GM19035 (cell line): ENCODE results near the gene METTL1.

Experiments
- ATAC-seq: cut with Tn5 transposase; IDR thresholded peaks from one replicate; pipeline ENCODE4 v1.9.1; 2021; ENCODE audit not compliant: unreplicated experiment

METTL1 gene

DNA sequence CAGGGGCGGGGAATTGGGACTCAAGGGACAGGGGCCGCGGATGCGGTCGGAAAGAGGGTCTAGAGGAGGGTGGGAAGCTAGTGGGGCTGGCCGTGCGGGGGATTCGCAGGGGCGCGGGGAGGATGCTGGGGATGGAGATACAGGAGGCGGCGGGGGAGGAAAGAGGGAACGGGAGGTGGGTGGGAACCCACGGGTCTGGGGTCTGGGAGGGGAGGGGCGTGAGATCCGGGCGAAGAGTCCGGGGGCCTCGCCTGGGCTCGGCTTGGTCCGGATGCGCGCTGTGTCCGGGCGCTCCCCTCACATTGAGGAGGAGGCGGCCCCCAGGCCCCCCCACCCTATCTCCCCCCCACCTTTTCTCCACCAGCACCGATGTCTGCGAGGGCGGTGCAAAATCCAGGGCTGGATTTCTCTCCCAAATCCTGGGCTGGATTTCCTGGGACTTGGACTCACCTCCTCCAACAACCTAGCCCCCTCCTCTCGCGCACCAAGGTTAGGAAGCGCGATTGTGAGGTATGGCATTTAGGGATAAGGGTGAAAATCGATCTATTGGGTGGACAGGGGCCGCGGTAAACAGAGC lies 33.2 kb downstream of the METTL1 start, which contains the start of gene AGAP2:
Gene AGAP2, minus strand, starts transcription at position 82 of the 577 bp plus-strand sequence. CDS start 496 bp downstream, outside the sequence.
- ATAC-seq = no peak

GRCh38 chr12:57737467-57738460 lies 34.1 kb downstream of the METTL1 start:
- ATAC-seq = no peak

DNA sequence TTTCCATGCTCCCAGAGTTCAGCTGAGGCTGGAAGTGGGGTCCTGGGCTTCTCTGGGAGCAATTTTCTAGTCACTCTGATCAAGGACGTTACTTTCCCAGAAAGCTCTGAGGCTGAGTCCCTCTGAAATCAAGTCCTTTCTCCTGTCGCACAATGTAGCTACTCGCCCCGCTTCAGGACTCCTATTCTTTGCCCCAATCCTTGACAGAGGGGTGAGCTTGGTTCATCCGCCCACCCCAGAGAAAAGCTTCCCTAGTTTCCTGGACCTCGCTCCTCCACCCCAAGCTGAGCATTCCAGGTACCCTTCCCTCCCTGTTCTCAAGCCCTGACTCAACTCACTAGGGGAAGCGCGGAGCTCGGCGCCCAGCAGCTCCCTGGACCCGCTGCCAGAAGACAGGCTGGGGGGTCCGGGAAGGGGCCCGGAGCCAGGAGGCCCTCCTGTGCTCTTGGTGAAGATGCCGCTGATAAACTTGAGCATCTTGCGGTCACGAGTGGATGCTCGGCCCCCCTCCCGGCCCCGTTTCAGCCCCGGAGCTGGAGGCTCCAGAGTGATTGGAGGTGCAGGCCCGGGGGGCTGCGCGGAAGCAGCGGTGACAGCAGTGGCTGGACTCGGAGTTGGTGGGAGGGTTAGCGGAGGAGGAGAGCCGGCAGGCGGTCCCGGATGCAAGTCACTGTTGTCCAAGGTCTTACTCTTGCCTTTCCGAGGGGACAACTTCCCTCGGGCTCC lies 35.0 kb downstream of the METTL1 start:
- ATAC-seq = no peak

- no peak for ATAC-seq
Observed at GRCh38 chr12:57735952-57736740, 35.8 kb downstream of the METTL1 start.

DNA sequence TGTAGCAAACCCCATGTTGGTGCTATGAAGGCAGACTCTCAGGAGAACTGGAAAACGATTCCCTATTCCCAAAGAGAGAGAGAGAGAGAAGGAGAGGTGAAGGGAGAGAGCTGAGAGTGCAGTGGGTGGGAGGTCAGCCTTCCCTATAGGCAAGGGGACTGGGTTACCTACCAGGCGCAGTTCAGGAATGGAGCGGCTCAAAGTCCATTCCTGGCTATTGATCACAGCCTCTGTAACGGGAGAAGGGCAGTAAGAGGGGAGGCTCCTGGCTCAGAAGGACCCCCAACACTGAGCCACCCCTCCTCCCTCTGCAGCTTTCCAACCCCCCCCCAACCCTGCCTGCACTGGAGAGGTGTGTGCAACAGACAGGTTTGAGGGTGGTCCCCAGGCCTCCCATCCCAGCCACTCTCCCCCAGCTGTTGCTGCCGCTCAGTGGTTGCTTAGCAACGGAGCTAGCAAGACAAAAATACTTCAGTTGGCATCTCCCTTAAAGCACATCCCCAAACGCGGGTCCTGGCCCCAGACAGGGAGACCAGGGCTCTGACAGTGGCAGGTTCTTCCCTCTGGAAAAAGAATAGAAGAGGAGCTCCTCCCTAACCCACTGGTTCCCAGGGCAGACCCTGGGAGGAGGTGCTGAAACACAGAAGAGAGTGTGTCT lies 36.6 kb downstream of the METTL1 start:
- no peak for ATAC-seq

- no peak for ATAC-seq
Observed at GRCh38 chr12:57734591-57734990, 37.3 kb downstream of the METTL1 start.

- ATAC-seq = no peak
Observed at GRCh38 chr12:57733928-57734327, 38.0 kb downstream of the METTL1 start.

DNA sequence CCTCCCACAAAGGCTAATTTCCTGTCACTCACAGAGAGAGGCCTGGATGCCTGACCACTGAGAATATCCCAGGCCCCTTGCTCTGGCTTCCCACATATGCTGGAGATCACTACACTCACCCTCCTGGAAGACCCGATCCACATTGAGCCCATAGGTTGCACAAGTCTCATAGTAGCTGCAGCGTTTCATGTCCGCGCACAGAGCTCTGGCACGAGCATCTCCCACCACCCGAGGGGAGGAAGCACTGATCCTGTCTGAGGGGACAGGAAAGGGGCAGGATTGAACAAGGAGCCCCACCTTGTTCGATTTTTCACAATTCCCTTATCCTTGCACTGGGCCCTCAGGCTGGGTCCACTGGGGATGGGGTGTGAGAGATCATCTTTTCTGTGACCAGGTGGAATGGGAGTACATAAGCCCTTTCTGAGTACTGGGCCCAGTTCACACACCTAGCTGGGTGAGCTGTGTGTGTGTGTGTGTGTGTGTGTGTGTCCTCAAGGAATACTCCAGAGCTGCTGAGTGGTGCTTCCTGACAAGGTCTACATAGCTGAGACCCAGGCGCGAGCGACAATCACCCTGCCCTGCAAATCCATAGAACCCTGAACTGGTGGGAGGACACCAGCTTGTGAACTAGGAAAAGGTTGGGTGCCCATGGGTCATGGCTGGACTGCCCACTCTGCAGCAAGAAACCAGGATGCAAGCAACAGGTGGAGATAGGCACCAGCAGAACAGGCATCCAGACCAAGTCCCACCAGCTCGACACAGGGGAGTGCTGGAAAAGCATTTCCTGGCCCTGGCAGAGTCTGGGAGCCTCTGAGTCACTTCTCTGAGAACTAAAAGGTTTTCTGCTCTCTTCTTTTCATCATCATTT lies 38.9 kb downstream of the METTL1 start:
- no peak for ATAC-seq

DNA sequence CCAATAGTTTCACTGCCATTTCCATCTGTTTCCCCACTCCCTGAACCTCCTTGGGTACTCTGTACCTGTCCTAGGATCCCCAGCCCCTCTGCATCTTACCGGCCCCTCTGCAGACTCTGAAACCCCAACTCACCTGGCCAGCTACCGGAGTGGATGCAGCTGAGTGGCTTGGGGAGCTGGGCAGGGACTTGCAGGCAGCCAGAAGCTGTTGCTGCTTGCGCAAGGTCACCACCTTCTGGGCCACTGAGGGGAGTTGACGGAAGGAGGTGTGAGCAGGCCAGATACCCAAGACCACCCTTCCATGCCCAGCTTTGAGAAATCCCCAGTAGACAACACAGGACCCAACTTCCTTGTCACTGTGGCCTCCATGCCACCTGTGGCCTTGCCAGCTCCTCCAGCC lies 39.6 kb downstream of the METTL1 start:
- no peak for ATAC-seq

DNA sequence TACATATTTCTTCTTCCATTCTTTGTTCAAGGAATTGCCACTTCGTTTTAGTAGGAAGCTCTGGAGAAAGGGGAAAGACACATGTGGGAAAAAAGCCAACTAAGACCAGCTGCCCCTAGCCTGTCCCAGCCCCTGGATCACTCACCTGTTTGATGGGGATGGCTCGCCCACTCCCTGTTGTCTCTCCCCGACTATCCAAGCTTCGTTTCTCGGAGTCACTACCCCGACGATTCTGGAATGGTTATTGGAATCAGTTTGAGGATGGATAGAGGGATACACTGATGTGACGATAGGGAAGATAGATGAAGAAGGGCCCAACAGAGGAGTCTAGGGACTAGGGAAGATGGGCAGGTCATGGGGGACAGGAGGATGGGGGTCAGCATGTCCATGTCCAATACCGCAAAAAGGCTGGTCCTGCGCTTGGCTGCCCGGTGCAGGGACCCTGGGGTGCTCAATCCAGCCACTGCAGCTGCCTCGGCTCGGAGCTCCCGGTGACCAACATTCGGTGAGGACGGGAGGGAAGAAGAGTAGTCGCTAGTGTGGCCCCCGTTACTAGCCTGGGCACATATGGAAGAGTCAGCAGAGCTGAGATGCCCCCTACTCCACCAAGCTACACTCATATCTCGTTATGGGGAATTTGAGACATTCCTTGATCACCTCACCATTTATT lies 40.4 kb downstream of the METTL1 start:
- ATAC-seq = no peak

GRCh38 chr12:57730336-57731067 lies 41.4 kb downstream of the METTL1 start:
- no peak for ATAC-seq

DNA sequence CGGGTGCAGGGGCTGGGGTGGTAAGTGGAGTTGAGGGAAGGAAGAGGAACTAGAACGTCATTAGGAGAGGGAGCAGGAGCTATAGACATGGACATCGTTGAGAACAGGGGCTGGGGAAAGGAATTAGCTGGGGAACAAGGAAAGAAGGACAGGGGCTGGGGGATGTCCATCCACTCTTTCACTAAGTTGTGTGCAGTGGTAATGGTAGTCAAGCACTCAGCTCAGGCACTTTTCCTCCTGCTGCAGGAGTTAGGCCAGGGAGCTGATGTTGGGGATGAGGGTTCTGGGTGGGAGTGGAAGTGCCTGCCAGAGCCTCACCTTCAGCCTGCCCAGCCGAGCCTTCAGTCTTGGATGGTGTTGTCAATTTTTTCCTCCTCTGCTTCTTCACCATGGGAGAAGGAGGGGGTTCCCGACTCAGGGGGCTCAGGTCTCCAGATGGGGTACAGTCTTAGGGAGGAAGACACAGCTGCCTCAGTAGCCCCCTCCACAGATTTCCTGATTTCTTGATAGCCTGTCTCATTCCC lies 42.5 kb downstream of the METTL1 start:
- no peak for ATAC-seq

DNA sequence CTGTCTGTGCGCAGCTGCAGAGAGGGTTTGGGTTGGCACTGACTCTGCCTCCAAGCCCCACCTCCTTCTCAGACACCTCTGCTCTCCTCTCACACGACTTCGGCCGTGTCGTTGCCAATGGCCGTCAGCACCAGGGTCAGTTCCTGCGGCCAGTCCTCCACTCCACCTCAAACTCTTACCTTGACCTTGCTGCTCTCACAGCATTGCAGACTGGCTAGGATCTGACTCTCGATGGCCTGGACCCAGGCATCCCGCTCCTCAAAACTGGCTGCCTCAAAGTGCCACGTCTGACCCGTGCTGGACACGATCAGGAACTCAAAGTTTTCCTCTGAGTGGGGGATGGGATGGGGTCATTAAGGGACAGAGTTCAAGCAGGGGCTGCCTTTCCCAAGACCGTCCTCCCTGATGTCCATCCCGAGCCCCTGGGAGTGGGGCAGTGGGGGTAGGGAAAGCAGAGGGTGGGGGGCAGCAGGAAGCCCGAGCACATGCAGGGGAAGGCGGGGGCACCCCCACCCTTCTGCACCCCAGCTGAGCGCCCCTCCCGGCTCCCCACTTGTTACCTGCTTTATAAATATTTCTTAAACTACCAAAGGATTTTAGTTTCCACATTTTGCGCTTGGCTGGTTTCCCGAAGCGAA lies 44.0 kb downstream of the METTL1 start:
- ATAC-seq = no peak

DNA sequence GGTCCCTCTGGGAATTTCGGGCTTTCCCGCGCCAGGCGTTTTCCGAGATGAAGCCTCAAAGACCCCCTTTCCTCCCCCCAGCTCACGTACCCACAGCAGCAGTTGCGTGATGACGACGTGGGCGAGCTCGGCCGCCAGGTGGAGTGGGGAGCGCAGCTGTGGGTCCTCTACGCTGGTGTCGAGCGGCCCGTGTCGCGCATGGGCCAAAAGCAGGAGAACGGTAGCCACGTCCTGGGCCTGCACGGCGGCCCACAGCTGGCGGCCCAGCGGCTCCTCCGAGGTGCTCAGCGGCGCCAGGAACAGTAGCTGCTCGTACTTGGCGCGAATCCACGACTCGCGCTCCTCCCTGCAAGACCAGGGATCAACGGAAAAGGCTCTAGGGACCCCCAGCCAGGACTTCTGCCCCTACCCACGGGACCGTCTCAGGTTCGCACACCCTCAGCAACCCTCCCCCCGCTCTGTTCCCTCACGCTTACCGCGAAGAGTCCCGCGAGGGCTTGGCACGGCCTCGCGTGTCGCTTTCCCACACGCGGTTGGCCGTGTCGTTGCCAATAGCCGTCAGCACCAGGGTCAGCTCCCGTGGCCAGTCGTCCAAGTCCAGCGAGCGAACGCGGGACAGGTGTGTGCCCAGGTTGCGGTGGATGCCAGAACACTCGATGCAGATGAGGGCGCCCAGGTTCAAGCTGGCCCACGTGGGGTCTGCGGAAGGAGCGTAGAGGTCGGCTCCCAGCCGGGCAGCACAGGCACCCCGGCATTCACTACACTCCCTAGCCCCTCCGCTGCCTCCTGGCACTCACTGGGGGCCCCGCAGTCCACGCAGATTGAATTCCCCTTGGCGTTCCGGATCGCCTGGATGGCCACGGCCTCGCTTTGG lies 44.8 kb downstream of the METTL1 start:
- no peak for ATAC-seq

GRCh38 chr12:57726151-57726883 lies 45.6 kb downstream of the METTL1 start:
- no peak for ATAC-seq

- ATAC-seq = no peak
Observed at GRCh38 chr12:57725851-57726150, 46.1 kb downstream of the METTL1 start.
